H1 (cell line): Measurements from ENCODE around the gene CLN6. TPM values are rescaled to one million over a fixed set of nuclear protein-coding genes. Genes with fewer than 3 reads are reported as not detected.

ENCODE experiments used
- CTCF ChIA-PET: fragments of 300-600 bp; sonication (Branson Sonifier 250); formaldehyde crosslinking; loops from one replicate; lab custom pipeline; 2021; ENCODE audit not compliant: partially characterized antibody; lab: Charles Lee
- POLR2A ChIA-PET: fragments of 300-600 bp; sonication (Branson Sonifier 250); formaldehyde crosslinking; loops from one replicate; lab custom pipeline; 2021; ENCODE audit warnings: inconsistent platforms; ENCODE audit not compliant: partially characterized antibody; lab: Charles Lee
- DNase-seq, 2 experiments: peaks; one replicate each; pipeline versions ENCODE4 v3.0.0 to v3.0.0-alpha.2; 2010 to 2022; ENCODE audit warnings: low spot score in 2 of 2, low read depth in 1 of 2, mixed read lengths in 1 of 2
- FAIRE-seq: peaks from 2 replicates; lab custom pipeline; 2011; peaks lifted over from hg19 to GRCh38; lab: Jason Lieb, UNC
- H2AFZ ChIP-seq: 2 replicates; pipeline ENCODE4 v1.8.1; 2012; ENCODE audit warnings: low read length, inconsistent platforms
- H2AK5ac ChIP-seq: 2 replicates; pipeline ENCODE4 v1.6.1; 2013; ENCODE audit warnings: low read depth, low read length
- H2BK120ac ChIP-seq: replicated peaks from 2 replicates; pipeline ENCODE3; 2013; ENCODE audit warnings: low read depth, low read length, inconsistent platforms
- H2BK12ac ChIP-seq: 2 replicates; pipeline ENCODE4 v1.6.1; 2013; ENCODE audit warnings: low read depth, low read length
- H2BK15ac ChIP-seq: 2 replicates; pipeline ENCODE4 v1.6.1; 2013; ENCODE audit warnings: low read length
- H2BK20ac ChIP-seq: 2 replicates; pipeline ENCODE4 v1.6.1; 2013; ENCODE audit warnings: low read length
- H2BK5ac ChIP-seq: 2 replicates; pipeline ENCODE4 v1.6.1; 2013; ENCODE audit warnings: low read depth, low read length
- H3K14ac ChIP-seq: 2 replicates; pipeline ENCODE4 v1.6.1; 2013; ENCODE audit warnings: inconsistent platforms; ENCODE audit not compliant: insufficient read length
- H3K18ac ChIP-seq: 2 replicates; pipeline ENCODE4 v1.6.1; 2013; ENCODE audit warnings: low read length; ENCODE audit errors: extremely low read depth
- H3K23ac ChIP-seq: 2 replicates; pipeline ENCODE4 v1.6.1; 2013; ENCODE audit warnings: inconsistent platforms; ENCODE audit not compliant: insufficient read length
- H3K23me2 ChIP-seq: 2 replicates; pipeline ENCODE4 v1.6.1; 2013; ENCODE audit warnings: low read depth, low read length
- H3K27ac ChIP-seq: 2 replicates; pipeline ENCODE4 v1.6.1; 2011; ENCODE audit warnings: low read depth, low read length, inconsistent platforms
- H3K27me3 ChIP-seq, 4 experiments: replicated peaks in 1 of 4; 1 replicate in 1 of 4; 2 replicates in 3 of 4; pipeline versions ENCODE4 v1.6.1 to v1.8.1; 2011 to 2013; ENCODE audit warnings: low read length in 3 of 4, mild to moderate bottlenecking in 3 of 4, inconsistent platforms in 2 of 4, mixed read lengths in 2 of 4, moderate library complexity in 1 of 4; ENCODE audit not compliant: control insufficient read depth in 3 of 4, insufficient read depth in 3 of 4; ENCODE audit errors: extremely low read depth in 1 of 4
- H3K36me3 ChIP-seq, 4 experiments: 2 replicates each; pipeline versions ENCODE4 v1.6.1 to v1.8.1; 2011 to 2013; ENCODE audit warnings: mild to moderate bottlenecking in 4 of 4, low read length in 3 of 4, moderate library complexity in 2 of 4, control low read depth in 1 of 4, inconsistent platforms in 1 of 4; ENCODE audit not compliant: insufficient read depth in 4 of 4, control insufficient read depth in 2 of 4
- H3K4ac ChIP-seq: replicated peaks from 2 replicates; pipeline ENCODE3; 2013; ENCODE audit warnings: low read length, low read depth, mixed read lengths, inconsistent platforms; ENCODE audit not compliant: insufficient read length
- H3K4me1 ChIP-seq, 4 experiments: replicated peaks in 1 of 4; 1 replicate in 1 of 4; 2 replicates in 3 of 4; pipeline versions ENCODE4 v1.6.1 to v1.8.1; 2011 to 2013; ENCODE audit warnings: low read length in 3 of 4, inconsistent platforms in 2 of 4, mixed read lengths in 1 of 4; ENCODE audit not compliant: insufficient read depth in 4 of 4, control insufficient read depth in 3 of 4
- H3K4me2 ChIP-seq, 2 experiments: 2 replicates each; pipeline versions ENCODE4 v1.6.1 to v1.8.1; 2011 to 2013; ENCODE audit warnings: low read depth in 2 of 2, low read length in 2 of 2, control low read depth in 1 of 2, inconsistent platforms in 1 of 2, mild to moderate bottlenecking in 1 of 2; ENCODE audit not compliant: insufficient read depth in 1 of 2
- H3K4me3 ChIP-seq, 4 experiments: fragments of 200-600, 300-600 bp in 1 of 4; sonication (generic), shearing (Covaris generic), sonication (Bioruptor Twin) in 1 of 4; 2 replicates each; pipeline versions ENCODE4 v1.5.1 to v1.8.1; 2011 to 2016; ENCODE audit warnings: low read length in 4 of 4, low read depth in 3 of 4, control low read depth in 2 of 4, inconsistent platforms in 2 of 4, mild to moderate bottlenecking in 2 of 4, mixed read lengths in 1 of 4, moderate library complexity in 1 of 4; ENCODE audit not compliant: insufficient read depth in 2 of 4; ENCODE audit errors: extremely low read depth in 1 of 4
- H3K56ac ChIP-seq: replicated peaks from 2 replicates; pipeline ENCODE3; 2013; ENCODE audit warnings: low read depth, mild to moderate bottlenecking, mixed read lengths, low read length, inconsistent platforms; ENCODE audit not compliant: insufficient read length
- H3K79me1 ChIP-seq: 2 replicates; pipeline ENCODE4 v1.6.1; 2013; ENCODE audit warnings: low read depth, low read length, control low read depth
- H3K79me2 ChIP-seq, 2 experiments: 2 replicates each; pipeline versions ENCODE4 v1.6.1 to v1.8.1; 2012 to 2013; ENCODE audit warnings: low read length in 2 of 2, mild to moderate bottlenecking in 2 of 2, inconsistent platforms in 1 of 2; ENCODE audit not compliant: insufficient read depth in 2 of 2, control insufficient read depth in 1 of 2
- H3K9ac ChIP-seq, 4 experiments: replicated peaks in 1 of 4; 1 replicate in 1 of 4; 2 replicates in 3 of 4; pipeline versions ENCODE4 v1.6.1 to v1.8.1; 2011 to 2013; ENCODE audit warnings: low read depth in 3 of 4, low read length in 3 of 4, control low read depth in 2 of 4, mild to moderate bottlenecking in 2 of 4, moderate library complexity in 2 of 4, inconsistent platforms in 1 of 4; ENCODE audit errors: extremely low read depth in 1 of 4
- H3K9me3 ChIP-seq, 2 experiments: 2 replicates each; pipeline versions ENCODE4 v1.6.1 to v1.8.1; 2012 to 2013; ENCODE audit warnings: mild to moderate bottlenecking in 2 of 2, moderate library complexity in 2 of 2, control low read depth in 1 of 2, inconsistent platforms in 1 of 2, low read depth in 1 of 2, low read length in 1 of 2, mixed read lengths in 1 of 2; ENCODE audit not compliant: insufficient read depth in 2 of 2
- H4K20me1 ChIP-seq, 2 experiments: replicated peaks in 1 of 2; 2 replicates each; pipeline versions ENCODE3 to v1.8.1; 2011 to 2013; ENCODE audit warnings: inconsistent platforms in 2 of 2, low read length in 2 of 2, mild to moderate bottlenecking in 1 of 2; ENCODE audit not compliant: insufficient read depth in 2 of 2, control insufficient read depth in 1 of 2
- H4K5ac ChIP-seq: 2 replicates; pipeline ENCODE4 v1.6.1; 2013; ENCODE audit warnings: low read length, low read depth, mixed read lengths, inconsistent platforms; ENCODE audit not compliant: insufficient read length
- H4K8ac ChIP-seq: 2 replicates; pipeline ENCODE4 v1.8.0; 2013; ENCODE audit warnings: mild to moderate bottlenecking, moderate library complexity, low read length, inconsistent platforms; ENCODE audit not compliant: insufficient read depth; ENCODE audit errors: extremely low read depth
- H4K91ac ChIP-seq: replicated peaks from 2 replicates; pipeline ENCODE3; 2013; ENCODE audit warnings: low read length, mixed read lengths, inconsistent platforms; ENCODE audit not compliant: insufficient read length
- WGBS, 2 experiments: shearing (Covaris generic) in 1 of 2; methylation state at CpG; one replicate each; pipeline versions ENCODE4 v1.1.6 to v1.1.7; 2013 to 2015; ENCODE audit warnings: low lambda C conversion rate in 2 of 2, mixed read lengths in 2 of 2, inconsistent platforms in 1 of 2, low coverage in 1 of 2, missing lambda C conversion rate in 1 of 2; ENCODE audit not compliant: insufficient replicate concordance in 2 of 2, insufficient coverage in 1 of 2, insufficient read length in 1 of 2; ENCODE audit errors: extremely low coverage in 1 of 2, missing lambda C conversion rate in 1 of 2; 5-methylcytosine and 5-hydroxymethylcytosine counted together
- polyA plus RNA-seq, 7 experiments: library from polyadenylated mRNA; depleted of rRNA in 3 of 7; stranded (reverse) in 5 of 7; unstranded in 2 of 7; fragments of >200 nt in 5 of 7; fragments of 200-250 nt in 2 of 7; gene quantifications; 1 replicate in 5 of 7; 2 replicates in 1 of 7; 4 replicates in 1 of 7; pipeline versions ENCODE4 v1.2.1 to v1.2.3, GENCODE V29; 2011 to 2013; ENCODE audit warnings: missing spikeins in 2 of 7, mixed read lengths in 2 of 7
- total RNA-seq: library from RNA; stranded (reverse); fragmentation: NEBNext Ultra II Directional; extraction: Animal tissue kit (Norgen Biotek cat#: 25700); gene quantifications from 2 replicates; pipeline ENCODE4 v1.2.1, GENCODE V29; 2021

Gene CLN6
- total and polyA plus RNA-seq, 2 of the 8 experiments (the other 6 are each of a cell fraction or from before 2014, with no cell fraction given): 60.0 to 137 TPM

- no peak overlapping the region for H2AK5ac ChIP-seq
Measured at GRCh38 chr15:68195336-68196112, 34.0 kb downstream of the CLN6 start.

More at GRCh38 chr15:68195336-68196112, 34.0 kb downstream of the CLN6 start:
- peaks cover 0 to 15% (median 10%) of the 10 kb centered on the region in 4 experiments; a peak in 4 of 8 replicates for H3K36me3 ChIP-seq
- no peak overlapping the region for H4K8ac ChIP-seq
- no peak overlapping the region for H2BK15ac ChIP-seq
- FAIRE-seq (no peak), DNase-seq (no peak)
- ChIA-PET POLR2A (interaction anchor here (0.6 to 4.6 kb wide), 11 partner anchors 10 to 737 kb away, joined by 3 to 20 read pairs (median 3); partner anchors contain the start of gene CALML4), CTCF (interaction anchor here (0.6 to 11.6 kb wide), 35 partner anchors 10 to 736 kb away, joined by 3 to 101 read pairs (median 4); partner anchors contain the start of gene CALML4)
- WGBS, 2 experiments: 92% methylated on average over 8 of the region's 8 CpGs; no CpG with 5 or more reads in 1 of the 2 experiments
- H4K20me1 ChIP-seq: peaks cover 6 to 10% of the 10 kb centered on the region in 2 experiments
- no peak overlapping the region for H4K91ac ChIP-seq
- no peaks in the 10 kb centered on the region for H3K27me3 ChIP-seq
- H2BK120ac ChIP-seq: no peak overlapping the region
- no peak overlapping the region for H3K27ac ChIP-seq
- no peak overlapping the region for H3K9ac ChIP-seq
- no peak overlapping the region for H3K4me3 ChIP-seq
- no peak overlapping the region for H2BK12ac ChIP-seq
- H3K23me2 ChIP-seq: no peaks in the 10 kb centered on the region
- no peak overlapping the region for H2BK20ac ChIP-seq
- H3K9me3 ChIP-seq: no peaks in the 10 kb centered on the region
- no peak overlapping the region for H4K5ac ChIP-seq
- no peak overlapping the region for H2AFZ ChIP-seq
- peaks cover 0 to 8% (median 3%) of the 10 kb centered on the region in 4 experiments; a peak in 4 of 7 replicates for H3K4me1 ChIP-seq
- no peak overlapping the region for H3K23ac ChIP-seq
- H2BK5ac ChIP-seq: no peak overlapping the region; the same call in 1 of the 2 replicates
- no peak overlapping the region for H3K18ac ChIP-seq
- H3K79me1 ChIP-seq: no peaks in the 10 kb centered on the region
- H3K56ac ChIP-seq: no peak overlapping the region
- no peak overlapping the region for H3K4me2 ChIP-seq
- H3K79me2 ChIP-seq: no peaks in the 10 kb centered on the region
- H3K14ac ChIP-seq: no peak overlapping the region
- no peak overlapping the region for H3K4ac ChIP-seq
